Mesenchymal stem cell (in vitro differentiated cells and primary cell): Measurements from ENCODE around the gene WDR70.
A peak's percentile ranks its signal among the peaks of the same experiment; 100 is the strongest.
"Not testable (repeated sequence)": the region's sequence is repeated elsewhere in the genome, so short reads cannot be mapped to it uniquely, and the experiment has no call there.

Experiments used
- DNase-seq: peaks from one replicate; pipeline ENCODE4 v3.0.0-alpha.2; 2013
- H2AFZ ChIP-seq: one replicate; pipeline ENCODE4 v1.6.1; 2013; ENCODE audit warnings: low read depth, mild to moderate bottlenecking, control low read depth, inconsistent platforms, low read length, moderate library complexity
- H2AK5ac ChIP-seq: 2 replicates; pipeline ENCODE4 v1.6.1; 2013; ENCODE audit warnings: low read length, moderate library complexity, mild to moderate bottlenecking, inconsistent platforms; ENCODE audit not compliant: severe bottlenecking
- H2BK120ac ChIP-seq: one replicate; pipeline ENCODE4 v1.6.1; 2013; ENCODE audit warnings: low read depth, mild to moderate bottlenecking, inconsistent platforms, low read length, moderate library complexity
- H2BK12ac ChIP-seq, 2 experiments: one replicate each; pipeline ENCODE4 v1.6.1; 2013; ENCODE audit warnings: inconsistent platforms in 2 of 2, low read length in 2 of 2, mild to moderate bottlenecking in 2 of 2, moderate library complexity in 2 of 2, control low read depth in 1 of 2
- H2BK15ac ChIP-seq: one replicate; pipeline ENCODE4 v1.6.1; 2013; ENCODE audit warnings: mild to moderate bottlenecking, low read depth, inconsistent platforms; ENCODE audit not compliant: poor library complexity, severe bottlenecking
- H2BK5ac ChIP-seq: 2 replicates; pipeline ENCODE4 v1.6.1; 2013; ENCODE audit warnings: low read depth, mild to moderate bottlenecking, low read length, control low read depth, inconsistent platforms; ENCODE audit not compliant: poor library complexity, severe bottlenecking
- H3K14ac ChIP-seq, 2 experiments: one replicate each; pipeline ENCODE4 v1.6.1; 2013; ENCODE audit warnings: inconsistent platforms in 2 of 2, low read length in 2 of 2, control low read depth in 1 of 2, mild to moderate bottlenecking in 1 of 2, moderate library complexity in 1 of 2
- H3K18ac ChIP-seq, 2 experiments: one replicate each; pipeline ENCODE4 v1.6.1; 2013; ENCODE audit warnings: inconsistent platforms in 2 of 2, low read length in 2 of 2, control low read depth in 1 of 2, low read depth in 1 of 2, mild to moderate bottlenecking in 1 of 2
- H3K23ac ChIP-seq, 2 experiments: one replicate each; pipeline ENCODE4 v1.6.1; 2013; ENCODE audit warnings: inconsistent platforms in 2 of 2, low read length in 2 of 2, mild to moderate bottlenecking in 2 of 2, moderate library complexity in 2 of 2, control low read depth in 1 of 2
- H3K27ac ChIP-seq: 2 replicates; pipeline ENCODE4 v1.5.1; 2013; ENCODE audit warnings: mild to moderate bottlenecking, moderate library complexity, low read length, control low read depth, inconsistent platforms; ENCODE audit not compliant: poor library complexity, severe bottlenecking
- H3K27me3 ChIP-seq, 2 experiments: 2 replicates each; pipeline versions ENCODE4 v1.6.1 to v1.7.0; 2013; ENCODE audit warnings: low read length in 2 of 2, mild to moderate bottlenecking in 2 of 2, moderate library complexity in 2 of 2, control low read depth in 1 of 2, inconsistent platforms in 1 of 2; ENCODE audit not compliant: control insufficient read depth in 1 of 2, insufficient read depth in 1 of 2
- H3K36me3 ChIP-seq, 2 experiments: 2 replicates each; pipeline versions ENCODE4 v1.6.1 to v1.7.0; 2013; ENCODE audit warnings: low read length in 2 of 2, control low read depth in 1 of 2, inconsistent platforms in 1 of 2, low read depth in 1 of 2, mild to moderate bottlenecking in 1 of 2; ENCODE audit not compliant: insufficient read depth in 2 of 2, control insufficient read depth in 1 of 2
- H3K4ac ChIP-seq, 2 experiments: one replicate each; pipeline ENCODE4 v1.6.1; 2013; ENCODE audit warnings: inconsistent platforms in 2 of 2, low read length in 2 of 2, mild to moderate bottlenecking in 2 of 2, moderate library complexity in 2 of 2, control low read depth in 1 of 2, low read depth in 1 of 2
- H3K4me1 ChIP-seq: 2 replicates; pipeline ENCODE4 v1.6.1; 2013; ENCODE audit warnings: low read depth, low read length, control low read depth; ENCODE audit not compliant: control insufficient read depth, insufficient read depth
- H3K4me2 ChIP-seq: 2 replicates; pipeline ENCODE4 v1.6.1; 2013; ENCODE audit warnings: low read length, mild to moderate bottlenecking, inconsistent platforms; ENCODE audit not compliant: poor library complexity, severe bottlenecking
- H3K4me3 ChIP-seq, 2 experiments: 2 replicates each; pipeline versions ENCODE4 v1.5.1 to v1.7.0; 2013; ENCODE audit warnings: low read length in 2 of 2, mild to moderate bottlenecking in 2 of 2, control low read depth in 1 of 2, low read depth in 1 of 2; ENCODE audit not compliant: insufficient read depth in 1 of 2
- H3K79me1 ChIP-seq: replicated peaks from 2 replicates; pipeline ENCODE4 v1.6.1; 2013; ENCODE audit warnings: mild to moderate bottlenecking, control low read depth, low read length, inconsistent platforms; ENCODE audit not compliant: poor library complexity, severe bottlenecking
- H3K9ac ChIP-seq: 2 replicates; pipeline ENCODE4 v1.7.0; 2013; ENCODE audit warnings: mild to moderate bottlenecking, low read length, moderate library complexity
- H3K9me3 ChIP-seq: 2 replicates; pipeline ENCODE4 v1.7.0; 2013; ENCODE audit warnings: mild to moderate bottlenecking, low read length; ENCODE audit not compliant: control insufficient read depth
- H4K8ac ChIP-seq: one replicate; pipeline ENCODE4 v1.6.1; 2013; ENCODE audit warnings: inconsistent platforms, mild to moderate bottlenecking, low read length, moderate library complexity
- H4K91ac ChIP-seq: one replicate; pipeline ENCODE4 v1.6.1; 2013; ENCODE audit warnings: mild to moderate bottlenecking, low read length, inconsistent platforms
- WGBS: methylation state at CpG from one replicate; pipeline ENCODE4 v1.1.7; 2013; ENCODE audit warnings: mixed read lengths; 5-methylcytosine and 5-hydroxymethylcytosine counted together

Gene WDR70

DNA sequence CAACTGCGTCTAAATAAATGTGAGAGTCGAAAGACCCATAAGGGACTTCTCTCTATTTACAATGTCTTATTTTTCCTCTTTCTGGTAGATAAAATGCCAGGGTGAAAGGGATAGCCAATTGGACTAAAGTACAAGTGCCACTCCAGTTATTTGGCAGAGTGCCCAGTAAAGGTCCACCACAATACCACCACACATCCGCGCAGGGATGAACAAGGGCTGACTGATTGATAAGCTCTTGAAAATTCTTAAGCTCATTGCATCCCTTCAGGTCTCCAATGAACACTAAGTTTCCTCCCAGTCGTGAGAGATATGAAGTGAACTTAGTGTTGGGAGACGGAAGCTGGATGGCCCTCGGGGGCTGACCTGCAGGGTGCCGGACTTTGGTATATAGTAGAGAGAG lies 402.3 kb downstream of the WDR70 start:
- H3K9ac ChIP-seq, H4K8ac ChIP-seq, H3K79me1 ChIP-seq, H3K18ac ChIP-seq, H3K23ac ChIP-seq, H2BK5ac ChIP-seq, H3K9me3 ChIP-seq, H3K27me3 ChIP-seq, H2BK120ac ChIP-seq, DNase-seq, H2BK15ac ChIP-seq, H3K4me1 ChIP-seq, H3K4me2 ChIP-seq, H3K27ac ChIP-seq, H2AK5ac ChIP-seq, H3K4me3 ChIP-seq, H4K91ac ChIP-seq, H2AFZ ChIP-seq, H2BK12ac ChIP-seq, H3K36me3 ChIP-seq, H3K4ac ChIP-seq, H3K14ac ChIP-seq: not testable (repeated sequence)
- 90% methylated on average over 8 of the region's 8 CpGs for WGBS

DNA sequence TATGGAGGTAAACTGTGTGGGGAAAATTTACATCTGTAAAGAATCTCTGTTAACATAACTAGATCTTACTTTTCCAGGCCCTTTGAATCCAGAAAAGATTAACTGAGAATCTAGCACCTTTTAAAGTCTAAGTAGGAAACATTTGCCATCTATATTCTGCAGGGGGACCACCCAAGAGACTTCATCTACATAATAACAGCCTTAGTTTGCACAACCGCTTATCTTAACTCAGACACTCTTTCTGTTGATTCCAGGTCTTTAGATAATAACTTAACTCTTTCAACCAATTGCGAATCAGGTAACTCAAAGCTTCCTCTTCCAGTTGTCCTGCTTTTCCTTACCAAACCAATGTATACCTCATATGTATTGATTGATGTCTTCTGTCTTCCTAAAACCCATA lies 407.3 kb downstream of the WDR70 start:
- Histone ChIP-seq H2BK12ac (no peak overlapping the region), H3K36me3 (no peaks in the 10 kb centered on the region), H3K4me1 (peaks cover 3% of the 10 kb centered on the region), H3K14ac (no peak overlapping the region), H4K91ac (no peak overlapping the region), H3K27me3 (no peaks in the 10 kb centered on the region), H3K27ac (no peak overlapping the region), H3K9ac (no peak overlapping the region), H2AK5ac (no peak overlapping the region), H3K23ac (no peak overlapping the region), H3K18ac (no peak overlapping the region), H3K79me1 (no peaks in the 10 kb centered on the region), H3K9me3 (no peaks in the 10 kb centered on the region), H3K4me3 (no peak overlapping the region), H4K8ac (no peak overlapping the region), H2BK120ac (no peak overlapping the region), H2BK5ac (no peak overlapping the region), H2AFZ (no peak overlapping the region), H3K4me2 (no peak overlapping the region), H3K4ac (no peak overlapping the region), H2BK15ac (no peak overlapping the region)
- no peak for DNase-seq
- 86% methylated on average over 2 of the region's 2 CpGs for WGBS

DNA sequence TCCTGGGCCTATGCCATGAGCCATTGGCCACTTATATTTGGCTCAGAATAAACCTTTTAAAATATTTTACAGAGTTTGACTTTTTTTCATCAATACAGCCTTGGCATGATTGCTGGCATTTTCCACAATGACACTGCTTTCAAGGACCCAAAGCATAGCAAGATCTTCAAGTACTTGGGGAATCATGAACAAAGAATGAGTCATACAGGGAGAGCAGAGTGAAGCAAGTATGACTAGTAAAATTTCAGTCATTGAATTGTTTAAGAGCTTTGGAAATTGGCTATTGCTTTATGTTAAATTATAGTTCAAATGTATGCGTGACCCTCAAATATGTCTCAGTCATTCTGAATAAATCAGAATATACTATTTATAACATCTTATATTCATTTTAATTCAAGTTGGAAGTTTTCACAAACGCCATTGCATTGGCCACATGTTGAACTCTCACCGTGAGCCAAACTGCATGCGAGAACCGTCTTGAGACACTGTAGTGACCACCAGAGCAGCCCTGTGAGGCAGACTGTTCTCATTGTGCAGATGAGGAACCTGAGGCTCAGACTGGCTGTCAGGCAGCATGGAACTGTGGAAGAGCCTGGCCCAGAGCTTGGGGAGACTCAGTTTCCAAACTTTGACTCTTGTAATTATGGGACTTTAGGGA lies 407.9 kb downstream of the WDR70 start:
- no peak overlapping the region for H2AFZ ChIP-seq
- H3K27ac ChIP-seq = no peak overlapping the region
- 89% methylated on average over 4 of the region's 5 CpGs for WGBS
- H4K91ac ChIP-seq = no peak overlapping the region
- H3K23ac ChIP-seq = no peak overlapping the region
- no peak overlapping the region for H3K9ac ChIP-seq
- no peak overlapping the region for H2BK15ac ChIP-seq
- peak overlapping the region in 1 of 2 experiments; percentile 67 for H3K18ac ChIP-seq
- no peak overlapping the region for H3K4ac ChIP-seq
- H3K4me3 ChIP-seq = no peak overlapping the region
- H3K14ac ChIP-seq = no peak overlapping the region
- H2AK5ac ChIP-seq = peak overlapping the region; percentile 60
- H3K27me3 ChIP-seq = no peaks in the 10 kb centered on the region
- peaks cover 3% of the 10 kb centered on the region for H3K4me1 ChIP-seq
- no peak overlapping the region for H3K4me2 ChIP-seq
- H2BK120ac ChIP-seq = no peak overlapping the region
- no peak overlapping the region for H2BK5ac ChIP-seq
- no peak overlapping the region for H4K8ac ChIP-seq
- H3K36me3 ChIP-seq = no peaks in the 10 kb centered on the region
- no peaks in the 10 kb centered on the region for H3K79me1 ChIP-seq
- peak; percentile 87 for DNase-seq
- no peaks in the 10 kb centered on the region for H3K9me3 ChIP-seq
- H2BK12ac ChIP-seq = no peak overlapping the region

- 98% methylated on average over 6 of the region's 6 CpGs for WGBS
- H2BK120ac ChIP-seq = no peak overlapping the region
Observed at GRCh38 chr5:37787742-37788141, 408.6 kb downstream of the WDR70 start.

More at GRCh38 chr5:37787742-37788141, 408.6 kb downstream of the WDR70 start:
- Histone ChIP-seq H3K36me3 (no peaks in the 10 kb centered on the region), H4K8ac (no peak overlapping the region), H3K23ac (no peak overlapping the region), H2BK5ac (no peak overlapping the region), H3K27me3 (no peaks in the 10 kb centered on the region), H2BK12ac (no peak overlapping the region), H2AK5ac (no peak overlapping the region), H3K4ac (no peak overlapping the region), H2BK15ac (no peak overlapping the region), H3K4me3 (no peak overlapping the region), H3K9me3 (no peaks in the 10 kb centered on the region), H3K4me2 (no peak overlapping the region), H3K4me1 (peaks cover 5% of the 10 kb centered on the region), H3K18ac (no peak overlapping the region), H4K91ac (no peak overlapping the region), H3K14ac (no peak overlapping the region), H3K79me1 (no peaks in the 10 kb centered on the region), H3K27ac (no peak overlapping the region), H2AFZ (no peak overlapping the region), H3K9ac (no peak overlapping the region)
- no peak for DNase-seq
